Mucosa of descending colon (tissue), 3 donors: ENCODE measurements around the gene PSMD1. TPM values are rescaled to one million over a fixed set of nuclear protein-coding genes. Genes with fewer than 3 reads are reported as not detected.
A peak's percentile ranks its signal among the peaks of the same experiment; 100 is the strongest.
"Not testable (repeated sequence)": the region's sequence is repeated elsewhere in the genome, so short reads cannot be mapped to it uniquely, and the experiment has no call there.

ENCODE experiments used
- ATAC-seq: fragments of 200-7000 bp; cut with Tn5 transposase; one replicate; pipeline ENCODE4 v1.9.1; 2020; ENCODE audit warnings: mild to moderate bottlenecking, moderate library complexity
- DNase-seq, 3 donors: peaks; one replicate each; pipeline ENCODE4 v3.0.0-alpha.2; 2020
- H3K36me3 ChIP-seq: fragments of 200-600 bp; one replicate; pipeline ENCODE4 v1.8.0; 2021; ENCODE audit warnings: low read depth, mild to moderate bottlenecking
- H3K4me1 ChIP-seq: fragments of 200-600 bp; one replicate; pipeline ENCODE4 v1.8.0; 2021; ENCODE audit warnings: low read depth, mild to moderate bottlenecking
- H3K4me3 ChIP-seq: fragments of 200-600 bp; one replicate; pipeline ENCODE4 v1.8.0; 2021; ENCODE audit warnings: mild to moderate bottlenecking
- H3K9me3 ChIP-seq: fragments of 200-600 bp; one replicate; pipeline ENCODE4 v1.8.0; 2021; ENCODE audit warnings: mild to moderate bottlenecking
- intact Hi-C, 2 donors: fragments of 100-400 bp; cut with DNase I in 1 of 2; cut with micrococcal nuclease in 1 of 2; formaldehyde crosslinking; loops; one replicate each; pipeline versions ENCODE4 v1.11.0 to v1.11.1; 2022; cut with DNase I, micrococcal nuclease
- total RNA-seq, 3 donors: library from RNA; stranded (reverse); fragmentation: NEBNext Ultra II Directional in 2 of 3; extraction: Animal tissue kit (Norgen Biotek cat#: 25700) in 2 of 3; gene quantifications; one replicate each; pipeline versions ENCODE4 v1.2.1 to v1.2.4, GENCODE V29; 2021 to 2023
- TF ChIP-seq, protein P1 (sequence below): fragments of 200-600 bp; IDR thresholded peaks from one replicate; pipeline ENCODE4 v1.8.0; 2022; ENCODE audit warnings: antibody characterized with exemption, mild to moderate bottlenecking
- donor health status: DM: no; HTN: no; CAD: no; lungs with moderate emphysema.
- donor health status: DM: no; HTN: no; CAD: no.
- donor health status: DM: no; HTN: yes; CAD: no.

PSMD1 gene
- total RNA-seq, 3 donors from 2014 or later, result 68.1 to 90.4 (median 76.6) TPM

DNA sequence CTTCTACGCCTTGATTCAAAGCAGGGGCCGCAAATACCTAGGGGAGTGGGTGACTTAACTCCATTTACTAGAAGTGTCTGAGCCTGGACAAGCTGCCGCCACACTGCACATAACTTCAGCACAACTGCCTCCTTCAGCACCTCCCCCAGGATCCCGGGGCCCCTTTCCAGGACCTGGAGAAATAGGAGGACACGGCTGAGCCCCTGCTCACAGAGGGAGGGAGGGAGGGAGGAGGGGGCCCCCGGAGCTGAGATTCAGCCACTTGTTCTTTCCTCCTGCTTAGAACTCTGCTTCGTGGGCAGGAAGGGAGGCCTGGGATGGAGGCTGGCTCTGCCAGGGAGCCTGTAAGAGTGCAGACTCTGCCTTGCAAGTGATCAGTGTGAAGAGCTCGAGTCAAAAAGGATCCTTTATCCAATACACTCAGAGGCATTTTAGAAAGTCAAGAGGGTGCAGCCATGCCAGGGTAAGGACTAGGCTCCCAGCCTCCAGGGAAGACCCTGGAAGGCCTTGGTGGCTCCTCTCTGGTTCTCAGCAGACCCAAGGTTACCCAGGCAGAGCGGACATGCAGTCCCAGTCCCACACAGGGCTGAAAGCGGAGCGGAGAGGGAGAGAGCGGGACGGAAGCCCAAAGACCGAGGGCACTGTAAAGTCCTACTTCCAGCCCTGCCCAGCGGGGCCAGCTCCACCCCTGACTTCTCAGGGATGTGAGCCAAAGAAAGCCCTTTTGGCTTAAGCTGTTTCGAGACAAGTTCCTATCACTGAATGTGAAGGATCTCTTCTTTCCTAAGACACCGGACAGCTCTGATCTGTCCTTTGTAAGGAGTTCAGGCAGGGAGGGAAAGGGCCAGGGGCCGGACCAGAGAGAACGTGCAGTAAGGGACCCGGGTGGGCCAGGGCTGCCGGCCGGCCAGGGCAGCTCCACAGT is 133.2 kb downstream of the PSMD1 start:
- intact Hi-C loops, result no loop called here
- peaks cover 6% of the 10 kb centered on the region for H3K4me1 ChIP-seq
- DNase-seq (peak in 1 of 3 donors; percentile 39), ATAC-seq (peak; percentile 67)
- TF ChIP-seq, protein P1, sequence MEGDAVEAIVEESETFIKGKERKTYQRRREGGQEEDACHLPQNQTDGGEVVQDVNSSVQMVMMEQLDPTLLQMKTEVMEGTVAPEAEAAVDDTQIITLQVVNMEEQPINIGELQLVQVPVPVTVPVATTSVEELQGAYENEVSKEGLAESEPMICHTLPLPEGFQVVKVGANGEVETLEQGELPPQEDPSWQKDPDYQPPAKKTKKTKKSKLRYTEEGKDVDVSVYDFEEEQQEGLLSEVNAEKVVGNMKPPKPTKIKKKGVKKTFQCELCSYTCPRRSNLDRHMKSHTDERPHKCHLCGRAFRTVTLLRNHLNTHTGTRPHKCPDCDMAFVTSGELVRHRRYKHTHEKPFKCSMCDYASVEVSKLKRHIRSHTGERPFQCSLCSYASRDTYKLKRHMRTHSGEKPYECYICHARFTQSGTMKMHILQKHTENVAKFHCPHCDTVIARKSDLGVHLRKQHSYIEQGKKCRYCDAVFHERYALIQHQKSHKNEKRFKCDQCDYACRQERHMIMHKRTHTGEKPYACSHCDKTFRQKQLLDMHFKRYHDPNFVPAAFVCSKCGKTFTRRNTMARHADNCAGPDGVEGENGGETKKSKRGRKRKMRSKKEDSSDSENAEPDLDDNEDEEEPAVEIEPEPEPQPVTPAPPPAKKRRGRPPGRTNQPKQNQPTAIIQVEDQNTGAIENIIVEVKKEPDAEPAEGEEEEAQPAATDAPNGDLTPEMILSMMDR, result no peak
- H3K4me3 ChIP-seq, result no peak overlapping the region
- no peaks in the 10 kb centered on the region for H3K9me3 ChIP-seq
- H3K36me3 ChIP-seq, result no peaks in the 10 kb centered on the region

DNA sequence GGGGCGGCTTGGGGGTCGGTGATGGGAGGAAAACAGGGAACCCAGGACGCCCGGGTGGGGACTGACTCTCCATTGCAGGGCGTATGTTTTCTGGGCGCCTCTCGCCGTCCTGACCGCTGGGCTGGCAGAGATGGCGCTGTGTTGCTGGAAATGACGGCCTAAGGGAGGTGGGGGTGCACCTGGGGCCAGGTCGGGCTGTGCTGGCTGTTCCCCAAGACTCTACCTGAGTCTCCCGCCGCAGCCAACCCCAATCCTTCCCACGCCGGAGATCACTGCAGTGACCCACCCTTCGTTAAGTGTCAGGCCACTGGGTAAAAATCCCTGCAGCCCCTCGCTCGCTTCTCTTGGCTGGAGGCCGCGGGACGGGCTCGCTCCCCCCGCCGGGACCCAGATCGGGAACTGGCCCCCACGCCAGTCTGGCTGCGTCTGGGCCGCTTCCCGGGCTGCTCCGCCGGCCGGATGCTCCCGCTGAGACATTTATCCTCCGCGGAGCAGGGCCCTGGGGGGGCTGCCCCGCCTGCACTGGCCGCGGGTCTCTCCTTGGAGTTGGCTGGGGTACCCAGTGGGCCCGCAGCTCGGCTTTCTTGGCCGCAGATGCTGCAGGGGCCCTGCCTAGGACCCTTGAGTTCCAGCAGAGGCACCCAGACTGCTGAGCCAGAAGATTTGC is 134.0 kb downstream of the PSMD1 start:
- Histone ChIP-seq H3K4me3 (no peak overlapping the region), H3K4me1 (peaks cover 6% of the 10 kb centered on the region), H3K36me3 (no peaks in the 10 kb centered on the region), H3K9me3 (no peaks in the 10 kb centered on the region)
- intact Hi-C loops, result no loop called here
- ATAC-seq (peak; percentile 84), DNase-seq (peak; percentile 50 to 72 (median 67))
- TF ChIP-seq, protein P1, result no peak

DNA sequence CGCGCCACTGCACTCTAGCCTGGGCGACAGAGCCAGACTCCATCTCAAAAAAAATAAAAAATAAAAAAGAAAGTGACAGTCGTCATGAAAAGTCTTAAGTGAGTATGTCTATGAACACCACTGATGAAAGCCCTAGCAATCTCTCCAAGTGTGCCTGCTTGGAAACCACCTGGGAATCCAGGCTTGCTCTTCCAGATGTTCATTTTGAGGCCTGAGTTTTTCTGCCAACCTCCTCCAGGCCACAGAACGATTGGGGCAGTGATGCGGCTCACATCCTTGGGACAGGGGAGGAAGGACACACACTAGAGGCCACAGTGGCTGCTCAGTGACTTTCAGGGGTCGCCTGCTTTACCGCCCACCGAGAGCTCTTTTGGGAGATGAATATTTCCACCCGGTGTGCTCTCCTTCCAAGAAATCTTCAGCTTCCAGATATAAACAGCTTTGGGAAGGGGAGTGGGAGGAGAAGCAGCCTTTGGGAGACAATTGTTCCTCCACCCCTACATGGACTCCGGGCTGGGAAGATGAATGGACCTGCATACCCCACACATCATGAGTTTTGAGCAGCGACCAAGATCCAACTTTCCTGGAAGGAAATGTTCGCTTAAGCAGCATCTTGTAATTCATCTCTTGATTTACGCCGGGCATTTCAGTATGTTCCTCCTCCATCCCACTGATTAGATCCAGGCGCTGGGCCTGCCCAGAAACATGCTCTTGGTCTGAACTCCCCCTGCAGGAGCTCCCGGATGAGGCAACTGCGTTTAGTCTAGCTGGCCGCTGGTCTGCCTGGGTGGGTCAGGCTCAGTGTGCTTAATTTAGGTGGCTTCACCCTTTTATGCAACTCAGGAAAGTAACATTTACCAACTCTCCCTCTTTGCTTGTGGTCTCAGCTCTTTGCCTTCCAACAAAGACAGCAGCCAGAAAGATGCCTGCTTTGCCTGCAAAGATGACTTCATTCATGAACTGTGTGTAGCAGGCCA is 135.5 kb downstream of the PSMD1 start:
- TF ChIP-seq, protein P1, result no peak
- peaks cover 6% of the 10 kb centered on the region for H3K4me1 ChIP-seq
- intact Hi-C loops, result no loop called here

DNA sequence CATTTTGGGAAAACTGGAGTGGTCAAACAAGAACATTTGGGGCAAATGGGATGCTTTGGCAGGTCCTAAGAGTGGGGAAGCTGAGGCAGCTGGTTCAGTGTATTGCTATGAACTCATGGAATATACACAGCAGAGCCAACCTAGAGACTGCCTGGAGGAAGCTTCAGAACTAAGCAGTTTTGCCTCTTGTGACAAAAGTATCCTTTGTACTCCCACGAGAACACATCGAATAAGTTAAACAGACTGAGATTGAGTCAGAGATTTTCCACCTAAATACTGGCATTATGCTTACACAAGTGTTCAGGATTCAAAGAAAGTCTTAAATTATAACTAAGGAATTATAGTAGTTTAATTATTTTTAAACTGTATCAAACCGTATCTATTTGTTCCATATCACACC is 136.5 kb downstream of the PSMD1 start:
- H3K4me1 ChIP-seq, result peaks cover 6% of the 10 kb centered on the region
- H3K9me3 ChIP-seq, result no peaks in the 10 kb centered on the region
- no peak overlapping the region for H3K4me3 ChIP-seq
- no peak for DNase-seq
- H3K36me3 ChIP-seq, result no peaks in the 10 kb centered on the region
- intact Hi-C loops, result no loop called here
- no peak for ATAC-seq
- TF ChIP-seq, protein P1, result no peak

More for the DNA sequence above, 135.5 kb downstream of the PSMD1 start:
- DNase-seq (peak; percentile 60 to 77 (median 64)), ATAC-seq (peak; percentile 60)
- H3K4me3 ChIP-seq, result no peak overlapping the region
- no peaks in the 10 kb centered on the region for H3K9me3 ChIP-seq
- no peaks in the 10 kb centered on the region for H3K36me3 ChIP-seq

DNA sequence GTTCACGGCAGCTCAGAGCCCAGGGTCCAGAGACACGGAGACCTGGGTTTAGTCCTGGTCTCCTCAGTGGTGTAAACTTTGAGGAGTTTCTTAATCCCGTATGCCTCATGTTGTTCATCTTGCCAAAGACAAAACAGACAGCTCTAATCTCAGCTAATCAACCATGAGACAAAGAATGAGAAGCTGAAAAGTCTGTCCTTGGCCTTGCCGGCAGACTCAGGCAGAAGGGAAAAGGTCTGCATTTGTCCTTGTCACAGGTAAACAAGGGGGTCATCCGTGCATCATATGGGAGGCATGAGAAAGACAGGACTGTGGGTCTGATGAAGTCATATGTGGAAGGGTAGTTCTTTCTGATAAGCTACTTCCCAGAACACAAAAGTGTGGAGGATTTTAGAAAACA is 139.9 kb downstream of the PSMD1 start:
- H3K36me3 ChIP-seq, result no peaks in the 10 kb centered on the region
- peaks cover 4% of the 10 kb centered on the region for H3K4me1 ChIP-seq
- DNase-seq (no peak), ATAC-seq (no peak)
- TF ChIP-seq, protein P1, result no peak
- no peak overlapping the region for H3K4me3 ChIP-seq
- H3K9me3 ChIP-seq, result no peaks in the 10 kb centered on the region
- intact Hi-C loops, result no loop called here

DNA sequence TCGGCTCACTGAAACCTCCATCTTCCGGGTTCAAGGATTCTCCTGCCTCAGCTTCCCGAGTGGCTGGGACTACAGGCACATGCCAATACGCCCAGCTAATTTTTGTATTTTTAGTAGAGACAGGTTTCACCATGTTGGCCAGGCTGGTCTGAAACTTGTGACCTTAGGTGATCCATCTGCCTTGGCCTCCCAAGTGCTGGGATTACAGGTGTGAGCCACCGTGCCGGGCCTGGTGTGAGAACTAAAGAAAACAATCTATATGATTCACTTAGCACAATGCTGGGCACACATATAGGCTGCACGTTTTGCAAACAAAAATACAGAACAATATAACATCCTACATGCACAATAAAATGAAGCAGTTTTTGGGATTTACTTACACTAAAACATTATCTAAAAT is 140.5 kb downstream of the PSMD1 start:
- DNase-seq, H3K36me3 ChIP-seq, ATAC-seq, intact Hi-C loops, H3K9me3 ChIP-seq, H3K4me3 ChIP-seq, H3K4me1 ChIP-seq: not testable (repeated sequence)
